Neuronal stem cell (in vitro differentiated cells): ENCODE data around the gene SH3BP4. TPM values are rescaled to one million over a fixed set of nuclear protein-coding genes. Genes with fewer than 3 reads are reported as not detected.
A peak's percentile ranks its signal among the peaks of the same experiment; 100 is the strongest.

Source experiments
- DNase-seq: peaks from one replicate; pipeline ENCODE4 v3.0.0-alpha.2; 2013; ENCODE audit warnings: low spot score
- H2AFZ ChIP-seq: one replicate; pipeline ENCODE4 v1.6.1; 2013; ENCODE audit warnings: mild to moderate bottlenecking, low read length, inconsistent platforms
- H2AK5ac ChIP-seq: 2 replicates; pipeline ENCODE4 v1.6.1; 2013; ENCODE audit warnings: low read depth, mild to moderate bottlenecking, inconsistent platforms, low read length, moderate library complexity, mixed read lengths
- H2BK120ac ChIP-seq: 2 replicates; pipeline ENCODE4 v1.6.1; 2013; ENCODE audit warnings: low read depth, mild to moderate bottlenecking, inconsistent platforms, low read length, moderate library complexity, mixed read lengths
- H2BK12ac ChIP-seq: one replicate; pipeline ENCODE4 v1.6.1; 2013; ENCODE audit warnings: low read length, inconsistent platforms
- H2BK15ac ChIP-seq: 2 replicates; pipeline ENCODE4 v1.6.1; 2013; ENCODE audit warnings: mild to moderate bottlenecking, low read length, inconsistent platforms, mixed read lengths
- H2BK5ac ChIP-seq: one replicate; pipeline ENCODE4 v1.6.1; 2013; ENCODE audit warnings: inconsistent platforms, mild to moderate bottlenecking, low read length, moderate library complexity
- H3K14ac ChIP-seq: one replicate; pipeline ENCODE4 v1.6.1; 2013; ENCODE audit warnings: low read length, inconsistent platforms
- H3K18ac ChIP-seq: 2 replicates; pipeline ENCODE4 v1.6.1; 2013; ENCODE audit warnings: low read length, inconsistent platforms
- H3K23ac ChIP-seq: 2 replicates; pipeline ENCODE4 v1.6.1; 2013; ENCODE audit warnings: low read depth, mild to moderate bottlenecking, mixed read lengths, low read length, inconsistent platforms; ENCODE audit not compliant: poor library complexity
- H3K27ac ChIP-seq: replicated peaks from 3 replicates; pipeline ENCODE4 v1.5.1; 2013; ENCODE audit warnings: low read length, inconsistent platforms
- H3K27me3 ChIP-seq, 3 experiments: 2 replicates each; pipeline ENCODE4 v1.6.1; 2013; ENCODE audit warnings: low read length in 3 of 3, mild to moderate bottlenecking in 2 of 3, inconsistent platforms in 1 of 3, low read depth in 1 of 3, mixed read lengths in 1 of 3, moderate library complexity in 1 of 3; ENCODE audit not compliant: control insufficient read depth in 3 of 3, insufficient read depth in 3 of 3
- H3K36me3 ChIP-seq, 2 donors: replicated peaks in 1 of 2; 2 replicates each; pipeline ENCODE4 v1.6.1; 2013; ENCODE audit warnings: low read length in 2 of 2; ENCODE audit not compliant: control insufficient read depth in 2 of 2, insufficient read depth in 2 of 2
- H3K4ac ChIP-seq: 2 replicates; pipeline ENCODE4 v1.6.1; 2013; ENCODE audit warnings: inconsistent platforms, mild to moderate bottlenecking, low read length, moderate library complexity
- H3K4me1 ChIP-seq, 2 donors: 1 replicate in 1 of 2; 2 replicates in 1 of 2; pipeline ENCODE4 v1.6.1; 2013; ENCODE audit warnings: low read length in 2 of 2, low read depth in 1 of 2; ENCODE audit not compliant: control insufficient read depth in 2 of 2, insufficient read depth in 1 of 2
- H3K4me2 ChIP-seq: one replicate; pipeline ENCODE4 v1.6.1; 2013; ENCODE audit warnings: mild to moderate bottlenecking, low read length, inconsistent platforms; ENCODE audit not compliant: insufficient read depth, poor library complexity, severe bottlenecking
- H3K4me3 ChIP-seq, 2 donors: 2 replicates each; pipeline ENCODE4 v1.5.1; 2013; ENCODE audit warnings: low read length in 2 of 2, mild to moderate bottlenecking in 2 of 2, inconsistent platforms in 1 of 2, moderate library complexity in 1 of 2
- H3K79me1 ChIP-seq: one replicate; pipeline ENCODE4 v1.6.1; 2013; ENCODE audit warnings: low read depth, mild to moderate bottlenecking, inconsistent platforms, low read length, moderate library complexity
- H3K9ac ChIP-seq: one replicate; pipeline ENCODE4 v1.6.1; 2013; ENCODE audit warnings: mild to moderate bottlenecking, low read depth, low read length, inconsistent platforms; ENCODE audit not compliant: poor library complexity
- H3K9me3 ChIP-seq, 2 donors: replicated peaks in 1 of 2; 2 replicates each; pipeline versions ENCODE3 to v1.6.1; 2013; ENCODE audit warnings: low read length in 2 of 2, mild to moderate bottlenecking in 2 of 2, inconsistent platforms in 1 of 2, low read depth in 1 of 2, mixed read lengths in 1 of 2, moderate library complexity in 1 of 2; ENCODE audit not compliant: control insufficient read depth in 2 of 2, insufficient read depth in 1 of 2
- H4K8ac ChIP-seq: one replicate; pipeline ENCODE4 v1.6.1; 2013; ENCODE audit warnings: low read depth, mild to moderate bottlenecking, inconsistent platforms, low read length, moderate library complexity
- H4K91ac ChIP-seq: one replicate; pipeline ENCODE4 v1.6.1; 2013; ENCODE audit warnings: low read length, low read depth, mild to moderate bottlenecking, inconsistent platforms; ENCODE audit not compliant: poor library complexity
- WGBS, 2 donors: extraction: QIAGEN DNeasy Blood & Tissue Kit; methylation state at CpG; one replicate each; pipeline ENCODE4 v1.1.7; 2013; ENCODE audit warnings: missing lambda C conversion rate in 2 of 2, mixed read lengths in 1 of 2; ENCODE audit not compliant: insufficient read length in 2 of 2, insufficient replicate concordance in 1 of 2; ENCODE audit errors: extremely low coverage in 2 of 2; 5-methylcytosine and 5-hydroxymethylcytosine counted together
- polyA plus RNA-seq, 2 experiments: library from polyadenylated mRNA; stranded (reverse); fragments of 200-250 nt; gene quantifications; one replicate each; pipeline ENCODE4 v1.2.3, GENCODE V29; 2013

SH3BP4 gene
- 29.1 TPM for polyA plus RNA-seq (2013, experiment 1 of 2)
- 29.4 TPM for polyA plus RNA-seq (2013, experiment 2 of 2)

- no peak within 1 kb of the TSS for H4K91ac ChIP-seq
- H3K4me2 ChIP-seq: peak within 1 kb of the TSS; percentile 93
- H2BK5ac ChIP-seq: peak within 1 kb of the TSS; percentile 73
- peak within 1 kb of the TSS; percentile 17 for H2BK120ac ChIP-seq
- peaks cover 0 to 20% of the 10 kb centered on the region in 2 donors for H3K36me3 ChIP-seq
- peak; percentile 79 for DNase-seq
- peaks cover 0 to 23% of the 10 kb centered on the region in 2 donors for H3K9me3 ChIP-seq
- H2BK12ac ChIP-seq: no peak within 1 kb of the TSS
- H4K8ac ChIP-seq: no peak within 1 kb of the TSS
- H3K14ac ChIP-seq: peak within 1 kb of the TSS; percentile 74
- H3K79me1 ChIP-seq: peaks cover 2% of the 10 kb centered on the region
- H3K23ac ChIP-seq: peak within 1 kb of the TSS; percentile 18
- peak within 1 kb of the TSS; percentile 54 for H2AK5ac ChIP-seq
- no peaks in the 10 kb centered on the region for H3K27me3 ChIP-seq
- WGBS, 2 donors: no CpG with 5 or more reads among the region's 88 CpGs
- peaks cover 29 to 35% of the 10 kb centered on the region in 2 donors for H3K4me1 ChIP-seq
- H3K27ac ChIP-seq: no peak within 1 kb of the TSS
- H3K4ac ChIP-seq: no peak within 1 kb of the TSS
- peak within 1 kb of the TSS; percentile 95 for H2BK15ac ChIP-seq
- peak within 1 kb of the TSS; percentile 91 for H3K9ac ChIP-seq
- peak within 1 kb of the TSS; percentile 95 for H3K18ac ChIP-seq
- peak within 1 kb of the TSS; percentile 78 to 94 for H3K4me3 ChIP-seq
- peak within 1 kb of the TSS; percentile 90 for H2AFZ ChIP-seq
These were observed at the start of gene SH3BP4 for GRCh38 chr2:234951664-234952269. Gene SH3BP4 (plus strand): TSS chr2:234952017. CDS start chr2:235035003, 82,986 bp downstream.

GRCh38 chr2:234904785-234905184 lies 47.0 kb upstream of the SH3BP4 start:
- Histone ChIP-seq H2AFZ (no peak overlapping the region), H2AK5ac (no peak overlapping the region), H3K4ac (no peak overlapping the region), H3K9ac (no peak overlapping the region), H3K23ac (no peak overlapping the region), H3K4me3 (no peak overlapping the region), H3K27me3 (no peaks in the 10 kb centered on the region), H3K4me1 (no peaks in the 10 kb centered on the region), H3K18ac (no peak overlapping the region), H2BK15ac (no peak overlapping the region), H3K27ac (no peak overlapping the region), H3K4me2 (no peak overlapping the region), H4K91ac (no peak overlapping the region), H3K14ac (no peak overlapping the region), H3K9me3 (no peaks in the 10 kb centered on the region), H2BK5ac (no peak overlapping the region), H4K8ac (no peak overlapping the region), H2BK12ac (no peak overlapping the region), H3K79me1 (no peaks in the 10 kb centered on the region), H2BK120ac (no peak overlapping the region), H3K36me3 (no peaks in the 10 kb centered on the region)
- no peak for DNase-seq
- WGBS, 2 donors: no CpG with 5 or more reads among the region's 2 CpGs

GRCh38 chr2:234905547-234906265 lies 46.1 kb upstream of the SH3BP4 start:
- no peak for DNase-seq
- 100% methylated on average over 1 of the region's 12 CpGs; no CpG with 5 or more reads in 1 of the 2 donors for WGBS, 2 donors

GRCh38 chr2:234910186-234910679 lies 41.6 kb upstream of the SH3BP4 start:
- no CpG with 5 or more reads among the region's 3 CpGs for WGBS, 2 donors
- Histone ChIP-seq H2AFZ (no peak overlapping the region), H3K14ac (no peak overlapping the region), H3K9me3 (no peaks in the 10 kb centered on the region), H2AK5ac (no peak overlapping the region), H3K36me3 (no peaks in the 10 kb centered on the region), H3K79me1 (no peaks in the 10 kb centered on the region), H3K4me3 (no peak overlapping the region), H2BK15ac (no peak overlapping the region), H3K18ac (no peak overlapping the region), H3K23ac (no peak overlapping the region), H3K4ac (no peak overlapping the region), H2BK120ac (no peak overlapping the region), H2BK5ac (no peak overlapping the region), H3K27me3 (no peaks in the 10 kb centered on the region), H4K91ac (no peak overlapping the region), H3K4me2 (no peak overlapping the region), H3K27ac (no peak overlapping the region), H4K8ac (no peak overlapping the region), H2BK12ac (no peak overlapping the region), H3K9ac (no peak overlapping the region), H3K4me1 (peaks cover 0 to 6% of the 10 kb centered on the region in 2 donors)
- no peak for DNase-seq

More at GRCh38 chr2:234905547-234906265, 46.1 kb upstream of the SH3BP4 start:
- Histone ChIP-seq H2AK5ac (no peak overlapping the region), H3K27ac (no peak overlapping the region), H3K79me1 (no peaks in the 10 kb centered on the region), H2BK5ac (no peak overlapping the region), H3K9ac (no peak overlapping the region), H2AFZ (no peak overlapping the region), H3K9me3 (no peaks in the 10 kb centered on the region), H3K4me3 (peak overlapping the region in 1 of 2 donors; percentile 3), H2BK120ac (no peak overlapping the region), H4K8ac (no peak overlapping the region), H3K36me3 (no peaks in the 10 kb centered on the region), H3K14ac (peak overlapping the region; percentile 22), H4K91ac (no peak overlapping the region), H2BK15ac (no peak overlapping the region), H2BK12ac (no peak overlapping the region), H3K4me1 (no peaks in the 10 kb centered on the region), H3K4me2 (no peak overlapping the region), H3K4ac (no peak overlapping the region), H3K23ac (no peak overlapping the region), H3K27me3 (no peaks in the 10 kb centered on the region), H3K18ac (no peak overlapping the region)
